HEK293T (cell line): ENCODE measurements around the gene SOX21.

Experiments
- ARNT ChIP-seq: fragments of 450-650 bp; IDR thresholded peaks from 2 replicates; pipeline ENCODE4 v1.6.1; 2017; ENCODE audit warnings: mild to moderate bottlenecking
- BHLHE40 ChIP-seq: fragments of 450-650 bp; IDR thresholded peaks from 2 replicates; pipeline ENCODE4 v1.6.1; 2016; ENCODE audit warnings: mild to moderate bottlenecking, moderate library complexity, borderline replicate concordance
- CTBP1 ChIP-seq: fragments of 450-650 bp; IDR thresholded peaks from 2 replicates; pipeline ENCODE4 v1.6.1; 2016; ENCODE audit warnings: borderline replicate concordance
- ELF4 ChIP-seq: fragments of 450-650 bp; IDR thresholded peaks from 2 replicates; pipeline ENCODE4 v1.6.1; 2017; ENCODE audit warnings: antibody characterized with exemption
- FOXA1 ChIP-seq: fragments of 450-650 bp; IDR thresholded peaks from 2 replicates; pipeline ENCODE4 v1.6.1; 2016; ENCODE audit warnings: mild to moderate bottlenecking
- FOXK2 ChIP-seq: fragments of 450-650 bp; IDR thresholded peaks from 2 replicates; pipeline ENCODE4 v1.6.1; 2016; ENCODE audit warnings: mild to moderate bottlenecking
- HDGF ChIP-seq: fragments of 450-650 bp; IDR thresholded peaks from 2 replicates; pipeline ENCODE4 v1.6.1; 2017; ENCODE audit warnings: antibody characterized with exemption, borderline replicate concordance
- L3MBTL2 ChIP-seq: fragments of 450-650 bp; conservative IDR thresholded peaks from 2 replicates; pipeline ENCODE4 v1.6.1; 2016; ENCODE audit warnings: mild to moderate bottlenecking
- LEF1 ChIP-seq: fragments of 450-650 bp; IDR thresholded peaks from 2 replicates; pipeline ENCODE4 v1.6.1; 2017; ENCODE audit warnings: mild to moderate bottlenecking, borderline replicate concordance
- PKNOX1 ChIP-seq: fragments of 450-650 bp; IDR thresholded peaks from 2 replicates; pipeline ENCODE4 v1.6.1; 2016
- SP1 ChIP-seq: fragments of 450-650 bp; IDR thresholded peaks from 2 replicates; pipeline ENCODE4 v1.6.1; 2017
- SUZ12 ChIP-seq: fragments of 450-650 bp; IDR thresholded peaks from 2 replicates; pipeline ENCODE4 v1.6.1; 2016; ENCODE audit warnings: mild to moderate bottlenecking
- TARDBP ChIP-seq: fragments of 450-650 bp; IDR thresholded peaks from 2 replicates; pipeline ENCODE4 v1.6.1; 2016
- ZNF384 ChIP-seq: fragments of 450-650 bp; IDR thresholded peaks from 2 replicates; pipeline ENCODE4 v1.6.1; 2016

GRCh38 chr13:94708031-94708859 is 4.1 kb downstream of the SOX21 start:
- TF ChIP-seq FOXK2 (no peak), ELF4 (no peak), BHLHE40 (no peak), ZNF384 (no peak), SP1 (no peak), L3MBTL2 (no peak), FOXA1 (no peak), CTBP1 (no peak), LEF1 (no peak), HDGF (no peak), TARDBP (no peak), ARNT (no peak), SUZ12 (no peak), PKNOX1 (no peak)
